A673 (cell line): ENCODE results near the gene VSIG10L. TPM values are rescaled to one million over a fixed set of nuclear protein-coding genes. Genes with fewer than 3 reads are reported as not detected.

ENCODE experiments used
- BruUV-seq: library from RNA; stranded (reverse); fragments of 400-500 nt; replicated peaks from 2 replicates; lab custom pipeline; 2021; lab: Mats Ljungman, UMichigan
- CTCF ChIA-PET: fragments of 300-600 bp; sonication (Branson Sonifier 250); formaldehyde crosslinking; loops from one replicate; lab custom pipeline; 2022; ENCODE audit warnings: antibody characterized with exemption; lab: Charles Lee
- POLR2A ChIA-PET: fragments of 300-600 bp; sonication (Branson Sonifier 250); formaldehyde crosslinking; loops from one replicate; lab custom pipeline; 2022; ENCODE audit warnings: antibody characterized with exemption; ENCODE audit not compliant: low non-redundant PET; lab: Charles Lee
- DNase-seq: peaks from one replicate; pipeline ENCODE4 v3.0.0-alpha.2; 2015; ENCODE audit warnings: low spot score
- H3K27ac ChIP-seq: fragments of 200-600 bp; sonication (generic); 2 replicates; pipeline ENCODE4 v1.5.1; 2016; ENCODE audit warnings: mixed run types, low read depth, mild to moderate bottlenecking, mixed read lengths, antibody characterized with exemption, low read length; ENCODE audit not compliant: poor library complexity, severe bottlenecking
- H3K27me3 ChIP-seq: fragments of 200-600 bp; sonication (generic); replicated peaks from 2 replicates; pipeline ENCODE4 v1.6.1; 2017; ENCODE audit warnings: mixed run types, low read depth, mild to moderate bottlenecking, mixed read lengths, antibody characterized with exemption, low read length; ENCODE audit not compliant: insufficient read depth, poor library complexity
- H3K36me3 ChIP-seq: fragments of 200-600 bp; sonication (generic); 2 replicates; pipeline ENCODE4 v1.6.1; 2016; ENCODE audit warnings: mixed run types, mild to moderate bottlenecking, mixed read lengths, antibody characterized with exemption, low read length; ENCODE audit not compliant: insufficient read depth, poor library complexity, severe bottlenecking
- H3K4me1 ChIP-seq: fragments of 200-600 bp; sonication (generic); 2 replicates; pipeline ENCODE4 v1.6.1; 2017; ENCODE audit warnings: mixed run types, mild to moderate bottlenecking, mixed read lengths, antibody characterized with exemption, low read length; ENCODE audit not compliant: insufficient read depth, poor library complexity, severe bottlenecking
- H3K4me3 ChIP-seq: fragments of 200-600 bp; sonication (generic); 2 replicates; pipeline ENCODE4 v1.5.1; 2016; ENCODE audit warnings: low read depth, mixed run types, mild to moderate bottlenecking, mixed read lengths, low read length; ENCODE audit not compliant: poor library complexity, severe bottlenecking
- H3K9me3 ChIP-seq: fragments of 200-600 bp; sonication (generic); 2 replicates; pipeline ENCODE4 v1.6.1; 2016; ENCODE audit warnings: mixed run types, low read depth, mild to moderate bottlenecking, mixed read lengths, antibody characterized with exemption, low read length; ENCODE audit not compliant: poor library complexity, severe bottlenecking
- EZH2 ChIP-seq: fragments of 200-600 bp; sonication (generic); IDR thresholded peaks from 2 replicates; pipeline ENCODE4 v1.6.1; 2017; ENCODE audit warnings: borderline replicate concordance, low read depth, mild to moderate bottlenecking, mixed read lengths, antibody characterized with exemption, low read length; ENCODE audit not compliant: poor library complexity, severe bottlenecking
- intact Hi-C: fragments of 100-400 bp; cut with micrococcal nuclease; formaldehyde crosslinking; loops from one replicate; pipeline ENCODE4 v1.10.0; 2022; ENCODE audit not compliant: unreplicated experiment
- total RNA-seq: library from RNA; stranded (reverse); gene quantifications from 2 replicates; pipeline ENCODE4 v1.2.3, GENCODE V29; 2021
- TF ChIP-seq, protein P1 (sequence below): fragments of 300-800, 200-600 bp; sonication (generic); conservative IDR thresholded peaks from 2 replicates; pipeline ENCODE4 v1.5.1; 2017; ENCODE audit warnings: low read depth, mild to moderate bottlenecking, antibody characterized with exemption, low read length, moderate library complexity, mixed read lengths

VSIG10L gene
- total RNA-seq, 1 experiment from 2014 or later, result 0.69 TPM

DNA sequence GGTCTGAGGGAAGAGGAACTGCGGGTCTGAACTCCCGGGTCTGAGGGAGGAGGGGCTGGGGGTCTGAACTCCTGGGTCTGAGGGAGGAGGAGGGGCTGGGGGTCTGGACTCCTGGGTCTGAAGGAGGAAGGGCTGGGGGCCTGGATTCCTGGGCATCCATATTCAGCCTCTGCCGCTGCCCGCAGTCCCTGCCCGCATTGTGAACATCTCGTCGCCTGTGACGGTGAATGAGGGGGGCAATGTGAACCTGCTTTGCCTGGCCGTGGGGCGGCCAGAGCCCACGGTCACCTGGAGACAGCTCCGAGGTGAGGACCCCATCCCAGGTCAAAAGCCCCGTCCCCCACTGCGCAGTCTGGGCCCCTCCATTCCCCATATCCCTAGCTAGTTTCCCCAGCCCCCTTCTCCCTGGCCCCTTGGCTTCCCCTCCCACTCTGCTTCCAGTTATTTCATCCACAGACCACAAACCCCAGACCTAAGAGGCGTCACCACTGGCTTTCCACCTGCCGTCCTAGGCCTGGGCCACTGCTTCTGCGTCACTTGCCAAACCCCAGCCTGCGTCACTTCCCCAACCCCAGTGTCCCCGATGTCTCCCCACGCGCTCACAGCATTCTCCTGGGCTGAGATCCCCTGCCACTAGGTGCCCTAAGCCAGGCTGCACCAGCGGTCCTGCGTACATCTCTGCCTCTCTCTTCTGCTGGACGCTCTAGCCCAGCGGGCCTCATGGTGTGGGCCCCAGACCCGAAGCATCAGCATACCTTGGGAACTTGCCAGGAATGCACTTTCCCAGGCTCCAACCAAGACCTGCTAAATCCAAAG, 16.6 kb downstream of the VSIG10L start:
- Histone ChIP-seq H3K4me3 (no peak overlapping the region), H3K36me3 (no peaks in the 10 kb centered on the region), H3K9me3 (no peaks in the 10 kb centered on the region), H3K4me1 (no peaks in the 10 kb centered on the region), H3K27ac (no peak overlapping the region), H3K27me3 (peaks cover 8% of the 10 kb centered on the region)
- no peak for DNase-seq
- intact Hi-C loops, result no loop called here
- CTCF ChIA-PET, result no interaction called here
- no TSS peak for BruUV-seq
- POLR2A ChIA-PET, result no interaction called here
- TF ChIP-seq, protein P1, sequence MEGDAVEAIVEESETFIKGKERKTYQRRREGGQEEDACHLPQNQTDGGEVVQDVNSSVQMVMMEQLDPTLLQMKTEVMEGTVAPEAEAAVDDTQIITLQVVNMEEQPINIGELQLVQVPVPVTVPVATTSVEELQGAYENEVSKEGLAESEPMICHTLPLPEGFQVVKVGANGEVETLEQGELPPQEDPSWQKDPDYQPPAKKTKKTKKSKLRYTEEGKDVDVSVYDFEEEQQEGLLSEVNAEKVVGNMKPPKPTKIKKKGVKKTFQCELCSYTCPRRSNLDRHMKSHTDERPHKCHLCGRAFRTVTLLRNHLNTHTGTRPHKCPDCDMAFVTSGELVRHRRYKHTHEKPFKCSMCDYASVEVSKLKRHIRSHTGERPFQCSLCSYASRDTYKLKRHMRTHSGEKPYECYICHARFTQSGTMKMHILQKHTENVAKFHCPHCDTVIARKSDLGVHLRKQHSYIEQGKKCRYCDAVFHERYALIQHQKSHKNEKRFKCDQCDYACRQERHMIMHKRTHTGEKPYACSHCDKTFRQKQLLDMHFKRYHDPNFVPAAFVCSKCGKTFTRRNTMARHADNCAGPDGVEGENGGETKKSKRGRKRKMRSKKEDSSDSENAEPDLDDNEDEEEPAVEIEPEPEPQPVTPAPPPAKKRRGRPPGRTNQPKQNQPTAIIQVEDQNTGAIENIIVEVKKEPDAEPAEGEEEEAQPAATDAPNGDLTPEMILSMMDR, result no peak
- TF ChIP-seq EZH2, result no peak

- Histone ChIP-seq H3K9me3 (no peaks in the 10 kb centered on the region), H3K4me3 (no peak overlapping the region), H3K4me1 (no peaks in the 10 kb centered on the region), H3K36me3 (no peaks in the 10 kb centered on the region), H3K27ac (no peak overlapping the region), H3K27me3 (peaks cover 8% of the 10 kb centered on the region)
- CTCF ChIA-PET, result no interaction called here
- DNase-seq, result no peak
- no TSS peak for BruUV-seq
- TF ChIP-seq EZH2, result no peak
- TF ChIP-seq, protein P1, result no peak
- intact Hi-C loops, result no loop called here
- POLR2A ChIA-PET, result no interaction called here
Observed at GRCh38 chr19:51324167-51324481, 17.8 kb downstream of the VSIG10L start.

GRCh38 chr19:51323481-51324166, 18.3 kb downstream of the VSIG10L start:
- no peak for TF ChIP-seq EZH2
- TF ChIP-seq, protein P1, result no peak
- intact Hi-C loops, result no loop called here
- Histone ChIP-seq H3K36me3 (no peaks in the 10 kb centered on the region), H3K27ac (no peak overlapping the region), H3K27me3 (peaks cover 8% of the 10 kb centered on the region), H3K4me3 (no peak overlapping the region), H3K9me3 (no peaks in the 10 kb centered on the region), H3K4me1 (no peaks in the 10 kb centered on the region)
- no peak for DNase-seq
- CTCF ChIA-PET, result no interaction called here
- no TSS peak for BruUV-seq
- POLR2A ChIA-PET, result interaction anchor here (0.6 kb wide), 1 partner anchor 502 kb away, joined by 3 read pairs; no protein-coding TSS in a partner anchor
